IMR-90 (cell line): ENCODE results near the gene KCNS1. TPM values are rescaled to one million over a fixed set of nuclear protein-coding genes. Genes with fewer than 3 reads are reported as not detected.

Experiments used
- ATAC-seq: fragments of 200-7000 bp; cut with Tn5 transposase; 2 replicates; pipeline ENCODE4 v1.9.1; 2020; ENCODE audit warnings: low read depth, mild to moderate bottlenecking, moderate library complexity
- BruUV-seq: library from RNA; stranded (reverse); fragments of 400-500 nt; replicated peaks from 2 replicates; lab custom pipeline; 2021; lab: Mats Ljungman, UMichigan
- CTCF ChIA-PET: fragments of 300-600 bp; formaldehyde crosslinking; extraction: SDS; loops from one replicate; lab custom pipeline; 2021; ENCODE audit warnings: antibody characterized with exemption; lab: Yijun Ruan, JAX
- POLR2A ChIA-PET: fragments of 300-600 bp; sonication (Branson Sonifier 250); formaldehyde crosslinking; loops from one replicate; lab custom pipeline; 2022; ENCODE audit warnings: antibody characterized with exemption; ENCODE audit not compliant: unreplicated experiment; lab: Charles Lee
- DNase-seq: peaks from one replicate; pipeline ENCODE4 v3.0.0; 2013
- H2AFZ ChIP-seq: replicated peaks from 2 replicates; pipeline ENCODE3; 2013; ENCODE audit warnings: low read length, mild to moderate bottlenecking; ENCODE audit not compliant: poor library complexity
- H2AK5ac ChIP-seq: 2 replicates; pipeline ENCODE4 v1.6.1; 2013; ENCODE audit warnings: low read depth, low read length, inconsistent platforms
- H2AK9ac ChIP-seq: replicated peaks from 2 replicates; pipeline ENCODE3; 2013; ENCODE audit warnings: mild to moderate bottlenecking, low read depth, low read length, moderate library complexity; ENCODE audit not compliant: poor library complexity
- H2BK120ac ChIP-seq: 2 replicates; pipeline ENCODE4 v1.6.1; 2013; ENCODE audit warnings: low read depth, low read length, inconsistent platforms
- H2BK15ac ChIP-seq: 3 replicates; pipeline ENCODE4 v1.6.1; 2013; ENCODE audit warnings: low read depth, low read length, inconsistent platforms
- H2BK20ac ChIP-seq: 2 replicates; pipeline ENCODE4 v1.6.1; 2013; ENCODE audit warnings: low read depth, mild to moderate bottlenecking, inconsistent platforms, low read length, moderate library complexity
- H2BK5ac ChIP-seq: 2 replicates; pipeline ENCODE4 v1.6.1; 2013; ENCODE audit warnings: mild to moderate bottlenecking, low read depth, low read length, inconsistent platforms; ENCODE audit not compliant: poor library complexity, severe bottlenecking
- H3K14ac ChIP-seq: replicated peaks from 2 replicates; pipeline ENCODE4 v1.6.1; 2013; ENCODE audit warnings: low read depth, low read length, inconsistent platforms
- H3K18ac ChIP-seq: 2 replicates; pipeline ENCODE4 v1.6.1; 2013; ENCODE audit warnings: low read depth, low read length, control low read depth
- H3K23ac ChIP-seq: 2 replicates; pipeline ENCODE4 v1.6.1; 2013; ENCODE audit warnings: low read depth, low read length, inconsistent platforms
- H3K27ac ChIP-seq: 2 replicates; pipeline ENCODE4 v1.5.1; 2013; ENCODE audit warnings: mild to moderate bottlenecking, control low read depth, low read length; ENCODE audit not compliant: insufficient read depth
- H3K27me3 ChIP-seq: 2 replicates; pipeline ENCODE4 v1.6.1; 2013; ENCODE audit warnings: low read length; ENCODE audit not compliant: control insufficient read depth, insufficient read depth
- H3K36me3 ChIP-seq: 2 replicates; pipeline ENCODE4 v1.6.1; 2013; ENCODE audit warnings: low read length, mixed read lengths; ENCODE audit not compliant: control insufficient read depth, insufficient read depth
- H3K4ac ChIP-seq: 2 replicates; pipeline ENCODE4 v1.6.1; 2013; ENCODE audit warnings: low read depth, low read length, inconsistent platforms
- H3K4me1 ChIP-seq: 2 replicates; pipeline ENCODE4 v1.6.1; 2013; ENCODE audit warnings: low read length, mixed read lengths; ENCODE audit not compliant: control insufficient read depth, insufficient read depth
- H3K4me2 ChIP-seq: 2 replicates; pipeline ENCODE4 v1.6.1; 2013; ENCODE audit warnings: low read depth, mild to moderate bottlenecking, control low read depth, low read length, moderate library complexity
- H3K4me3 ChIP-seq: 2 replicates; pipeline ENCODE4 v1.5.1; 2013; ENCODE audit warnings: low read depth, mild to moderate bottlenecking, control low read depth, low read length, moderate library complexity; ENCODE audit not compliant: insufficient read depth
- H3K56ac ChIP-seq: 2 replicates; pipeline ENCODE4 v1.6.1; 2013; ENCODE audit warnings: low read length, inconsistent platforms; ENCODE audit not compliant: insufficient read depth; ENCODE audit errors: extremely low read depth
- H3K79me1 ChIP-seq, 2 experiments: 2 replicates each; pipeline ENCODE4 v1.6.1; 2013; ENCODE audit warnings: low read length in 2 of 2, inconsistent platforms in 1 of 2, low read depth in 1 of 2
- H3K9ac ChIP-seq: 2 replicates; pipeline ENCODE4 v1.6.1; 2013; ENCODE audit warnings: low read depth, low read length, control low read depth
- H3K9me1 ChIP-seq: 2 replicates; pipeline ENCODE4 v1.6.1; 2013; ENCODE audit warnings: low read length, inconsistent platforms; ENCODE audit not compliant: insufficient read depth
- H3K9me3 ChIP-seq: 2 replicates; pipeline ENCODE4 v1.6.1; 2013; ENCODE audit warnings: low read length; ENCODE audit not compliant: control insufficient read depth, insufficient read depth
- H4K20me1 ChIP-seq: 2 replicates; pipeline ENCODE4 v1.6.1; 2013; ENCODE audit warnings: low read length, inconsistent platforms; ENCODE audit not compliant: insufficient read depth
- H4K5ac ChIP-seq: 2 replicates; pipeline ENCODE4 v1.6.1; 2013; ENCODE audit warnings: mild to moderate bottlenecking, low read depth, low read length, control low read depth
- H4K8ac ChIP-seq, 2 experiments: 2 replicates each; pipeline ENCODE4 v1.6.1; 2013; ENCODE audit warnings: low read depth in 2 of 2, low read length in 2 of 2, control low read depth in 1 of 2, inconsistent platforms in 1 of 2
- H4K91ac ChIP-seq: 2 replicates; pipeline ENCODE4 v1.6.1; 2013; ENCODE audit warnings: low read depth, low read length, inconsistent platforms; ENCODE audit not compliant: insufficient read depth
- BHLHE40 ChIP-seq: fragments of 150-350 bp; IDR thresholded peaks from 2 replicates; pipeline ENCODE4 v1.6.1; 2016; ENCODE audit warnings: mild to moderate bottlenecking, low read depth, low read length
- CEBPB ChIP-seq: IDR thresholded peaks from 2 replicates; pipeline ENCODE4 v1.6.1; 2012; ENCODE audit warnings: low read depth, low read length, improper control_type of control experiment
- CHD1 ChIP-seq: IDR thresholded peaks from 2 replicates; pipeline ENCODE4 v1.6.1; 2012; ENCODE audit warnings: low read depth, low read length, improper control_type of control experiment
- FOS ChIP-seq: fragments of 150-350 bp; IDR thresholded peaks from 2 replicates; pipeline ENCODE4 v1.6.1; 2016; ENCODE audit warnings: low read depth, low read length
- SMC3 ChIP-seq: fragments of 150-350 bp; IDR thresholded peaks from 2 replicates; pipeline ENCODE4 v1.6.1; 2016; ENCODE audit warnings: low read depth, mild to moderate bottlenecking, antibody characterized with exemption, low read length, moderate library complexity
- WGBS, 2 experiments: methylation state at CpG; one replicate each; pipeline versions ENCODE4 v1.1.5 to v1.1.7; 2013; ENCODE audit warnings: missing lambda C conversion rate in 2 of 2; ENCODE audit not compliant: insufficient read length in 1 of 2; ENCODE audit errors: extremely low coverage in 2 of 2; 5-methylcytosine and 5-hydroxymethylcytosine counted together
- dilution Hi-C: fragments of 300-500 bp; cut with HindIII; formaldehyde crosslinking; loops from one replicate; pipeline ENCODE4 v1.14.3; 2018; ENCODE audit warnings: low sequenced_read_pairs; ENCODE audit not compliant: unreplicated experiment
- in situ Hi-C: fragments of 300-500 bp; cut with MboI; formaldehyde crosslinking; loops from 3 replicates; pipeline ENCODE4 v1.14.3; 2019; ENCODE audit warnings: low sequenced_read_pairs, inconsistent platforms, mixed read lengths
- intact Hi-C: fragments of 100-400 bp; cut with micrococcal nuclease; formaldehyde crosslinking; loops from 2 replicates; pipeline ENCODE4 v1.10.0; 2022
- polyA plus RNA-seq, 3 experiments: library from polyadenylated mRNA; depleted of rRNA; stranded (reverse); fragments of >200 nt; gene quantifications; 2 replicates each; pipeline ENCODE4 v1.2.3, GENCODE V29; 2012; ENCODE audit warnings: low replicate concordance in 1 of 3
- total RNA-seq: library from RNA; depleted of rRNA; stranded (reverse); fragments of >200 nt; gene quantifications from 2 replicates; pipeline ENCODE4 v1.2.3, GENCODE V29; 2012
- TF ChIP-seq, protein P1 (sequence below): fragments of 150-350 bp; IDR thresholded peaks from 2 replicates; pipeline ENCODE4 v1.6.1; 2016; ENCODE audit warnings: low read depth, mild to moderate bottlenecking, low read length, moderate library complexity, borderline replicate concordance

The KCNS1 gene
- total and polyA plus RNA-seq, 2 of the 4 experiments (the other 2 are of a cell fraction): 0.54 to 0.62 TPM

DNA sequence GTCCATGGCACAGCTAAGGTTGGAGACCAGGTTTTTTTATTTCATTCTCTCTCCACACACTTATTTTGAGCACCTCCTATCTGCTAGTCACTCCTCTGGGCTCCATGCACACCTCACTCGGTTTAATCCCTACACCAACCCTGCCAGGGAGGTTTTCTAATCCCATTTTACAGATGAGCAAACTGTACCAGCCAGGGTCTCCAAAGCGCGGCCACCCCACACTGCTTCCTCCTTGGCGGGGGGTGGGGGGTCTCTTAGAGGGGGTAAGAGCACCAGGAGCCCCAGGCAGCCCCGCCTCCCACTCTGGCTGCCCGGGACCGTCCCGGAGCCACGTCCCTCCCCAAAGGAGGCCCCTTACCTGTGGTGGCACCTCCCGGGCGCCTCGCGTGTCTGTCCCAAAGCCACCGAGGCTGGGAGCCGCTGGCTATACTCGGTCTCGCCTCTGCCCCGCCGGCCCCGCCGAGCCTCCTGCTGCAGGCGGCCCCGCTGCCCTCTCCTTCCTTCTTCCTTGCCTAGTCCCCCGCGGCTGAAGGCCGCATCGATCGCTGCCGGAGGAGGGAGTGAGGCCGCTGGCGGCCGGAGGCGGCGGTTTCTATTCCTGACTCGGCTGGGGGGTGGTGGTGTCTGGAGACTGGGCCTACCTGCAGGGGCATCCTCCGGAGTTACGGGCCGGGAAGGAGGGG is at the start of gene KCNS1 (continued):
- TF ChIP-seq CHD1: no peak
- no peak for TF ChIP-seq CEBPB
- no peak for TF ChIP-seq FOS
- TF ChIP-seq, protein P1, sequence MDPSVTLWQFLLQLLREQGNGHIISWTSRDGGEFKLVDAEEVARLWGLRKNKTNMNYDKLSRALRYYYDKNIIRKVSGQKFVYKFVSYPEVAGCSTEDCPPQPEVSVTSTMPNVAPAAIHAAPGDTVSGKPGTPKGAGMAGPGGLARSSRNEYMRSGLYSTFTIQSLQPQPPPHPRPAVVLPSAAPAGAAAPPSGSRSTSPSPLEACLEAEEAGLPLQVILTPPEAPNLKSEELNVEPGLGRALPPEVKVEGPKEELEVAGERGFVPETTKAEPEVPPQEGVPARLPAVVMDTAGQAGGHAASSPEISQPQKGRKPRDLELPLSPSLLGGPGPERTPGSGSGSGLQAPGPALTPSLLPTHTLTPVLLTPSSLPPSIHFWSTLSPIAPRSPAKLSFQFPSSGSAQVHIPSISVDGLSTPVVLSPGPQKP: no peak

DNA sequence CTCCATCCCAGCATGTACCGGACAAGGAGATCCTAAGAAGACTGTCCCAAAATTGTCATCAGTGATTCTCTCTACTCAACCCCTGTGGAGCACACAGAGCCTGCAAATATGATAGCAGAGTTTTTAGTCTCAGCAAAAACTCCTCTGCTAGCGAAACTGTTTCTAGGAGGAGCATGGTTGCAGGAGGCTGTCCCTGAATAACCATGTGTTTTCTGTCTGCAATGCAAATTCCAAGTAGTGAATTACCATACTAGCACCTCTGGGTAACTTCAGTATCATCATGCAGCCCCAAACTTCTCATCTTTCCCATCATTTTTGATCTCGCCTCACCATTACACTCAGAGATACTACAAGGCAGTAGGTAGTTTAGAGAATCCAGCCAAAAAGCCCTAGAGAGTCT is 48.1 kb upstream of the KCNS1 start:
- no peaks in the 10 kb centered on the region for H3K9me3 ChIP-seq
- no peak overlapping the region for H2BK15ac ChIP-seq
- H3K4ac ChIP-seq: no peak overlapping the region
- H3K36me3 ChIP-seq: no peaks in the 10 kb centered on the region
- H3K18ac ChIP-seq: no peak overlapping the region
- H3K4me2 ChIP-seq: no peak overlapping the region
- H2BK120ac ChIP-seq: no peak overlapping the region
- in situ Hi-C loops (no loop called here), intact Hi-C loops (no loop called here), dilution Hi-C loops (no loop called here)
- H2AK9ac ChIP-seq: no peak overlapping the region
- H4K20me1 ChIP-seq: no peaks in the 10 kb centered on the region
- H4K91ac ChIP-seq: no peak overlapping the region
- no CpG with 5 or more reads among the region's 3 CpGs for WGBS, 2 experiments
- DNase-seq (no peak), ATAC-seq (no peak)
- H3K14ac ChIP-seq: no peak overlapping the region
- peaks cover 9% of the 10 kb centered on the region for H3K27me3 ChIP-seq
- H2AFZ ChIP-seq: no peak overlapping the region
- H3K9ac ChIP-seq: no peak overlapping the region
- H3K4me3 ChIP-seq: no peak overlapping the region
- no peaks in the 10 kb centered on the region for H3K4me1 ChIP-seq
- BruUV-seq: no TSS peak
- H2AK5ac ChIP-seq: no peak overlapping the region
- no peak overlapping the region for H2BK5ac ChIP-seq
- TF ChIP-seq CHD1: no peak
- TF ChIP-seq BHLHE40: no peak
- no peak for TF ChIP-seq SMC3
- ChIA-PET CTCF (no interaction called here), POLR2A (no interaction called here)
- no peak overlapping the region for H3K27ac ChIP-seq
- H4K5ac ChIP-seq: no peak overlapping the region
- no peaks in the 10 kb centered on the region for H3K79me1 ChIP-seq
- H3K23ac ChIP-seq: no peak overlapping the region
- H3K56ac ChIP-seq: no peak overlapping the region
- no peaks in the 10 kb centered on the region for H3K9me1 ChIP-seq
- H4K8ac ChIP-seq: no peak overlapping the region
- H2BK20ac ChIP-seq: no peak overlapping the region
